ENCODE results near the gene ARL3. TPM values are rescaled to one million over a fixed set of nuclear protein-coding genes. Genes with fewer than 3 reads are reported as not detected.
"Not testable (repeated sequence)": the region's sequence is repeated elsewhere in the genome, so short reads cannot be mapped to it uniquely, and the experiment has no call there.

Gene ARL3
- total and polyA plus RNA-seq, 8 donors, result 10.3 to 23.2 (median 21.8) TPM

GRCh38 chr10:102701272-102701671 lies 12.9 kb downstream of the ARL3 start:
- Histone ChIP-seq H3K9me3 (no peaks in the 10 kb centered on the region), H3K4me1 (no peaks in the 10 kb centered on the region), H3K27me3 (no peaks in the 10 kb centered on the region), H3K27ac (no peak overlapping the region), H3K4me3 (no peak overlapping the region), H3K36me3 (peaks cover 0 to 33% of the 10 kb centered on the region in 2 donors)
- no peak for ATAC-seq
- no peak for DNase-seq
- intact Hi-C loops (cut with DNase I), result no loop called here
- no peak for TF ChIP-seq CTCF (IDR thresholded peaks at IDR 0.05)

GRCh38 chr10:102698894-102699293 lies 15.3 kb downstream of the ARL3 start:
- H3K4me1 ChIP-seq, result no peaks in the 10 kb centered on the region
- H3K27me3 ChIP-seq, result no peaks in the 10 kb centered on the region
- no peak for DNase-seq
- intact Hi-C loops (cut with DNase I), result no loop called here
- no peak for ATAC-seq
- H3K9me3 ChIP-seq, result no peaks in the 10 kb centered on the region
- no peak for TF ChIP-seq CTCF (IDR thresholded peaks at IDR 0.05)
- H3K27ac ChIP-seq, result no peak overlapping the region
- H3K4me3 ChIP-seq, result no peak overlapping the region
- H3K36me3 ChIP-seq, result peaks cover 0 to 36% of the 10 kb centered on the region in 2 donors

- Histone ChIP-seq H3K27ac (no peak overlapping the region), H3K4me1 (no peaks in the 10 kb centered on the region), H3K4me3 (no peak overlapping the region), H3K27me3 (no peaks in the 10 kb centered on the region), H3K9me3 (no peaks in the 10 kb centered on the region), H3K36me3 (peaks cover 0 to 39% of the 10 kb centered on the region in 2 donors)
- ATAC-seq (no peak), DNase-seq (no peak)
- intact Hi-C loops (cut with DNase I), result no loop called here
- no peak for TF ChIP-seq CTCF (IDR thresholded peaks at IDR 0.05)
Observed at GRCh38 chr10:102696736-102697135, 17.5 kb downstream of the ARL3 start.

GRCh38 chr10:102695401-102695800 lies 18.8 kb downstream of the ARL3 start:
- peaks cover 0 to 39% of the 10 kb centered on the region in 2 donors for H3K36me3 ChIP-seq
- H3K9me3 ChIP-seq; intact Hi-C loops (cut with DNase I): not testable (repeated sequence)

GRCh38 chr10:102691285-102692066 lies 22.7 kb downstream of the ARL3 start:
- no peak overlapping the region for H3K4me3 ChIP-seq
- peaks cover 0 to 21% of the 10 kb centered on the region in 2 donors for H3K36me3 ChIP-seq
- no peaks in the 10 kb centered on the region for H3K4me1 ChIP-seq
- TF ChIP-seq CTCF (IDR thresholded peaks at IDR 0.05), result no peak
- ATAC-seq, result peak; percentile 60
- intact Hi-C loops (cut with DNase I), result no loop called here
- no peak overlapping the region for H3K27ac ChIP-seq
- H3K9me3 ChIP-seq, result no peaks in the 10 kb centered on the region
- no peaks in the 10 kb centered on the region for H3K27me3 ChIP-seq
- no peak for DNase-seq

More at GRCh38 chr10:102695401-102695800, 18.8 kb downstream of the ARL3 start:
- not testable (repeated sequence) for H3K27me3 ChIP-seq, H3K4me3 ChIP-seq, ATAC-seq, H3K4me1 ChIP-seq, DNase-seq, H3K27ac ChIP-seq

Data from left lung (tissue), 10 donors.